ENCODE results near the gene PLOD1.
"Not testable (repeated sequence)": the region's sequence is repeated elsewhere in the genome, so short reads cannot be mapped to it uniquely, and the experiment has no call there.

GRCh38 chr1:11901446-11901845 is 33.1 kb upstream of the PLOD1 start:
- TF ChIP-seq PKNOX1 (IDR thresholded peaks at IDR 0.05); BHLHE40 (IDR thresholded peaks at IDR 0.05; ENCODE audit: borderline replicate concordance); LEF1 (IDR thresholded peaks at IDR 0.05; ENCODE audit: borderline replicate concordance): not testable (repeated sequence)
